Fibroblast of lung (primary cell): ENCODE data around the gene MKLN1.

Experiments used
- CTCF ChIP-seq, 2 donors: IDR thresholded peaks in 1 of 2; conservative IDR thresholded peaks in 1 of 2; 1 replicate in 1 of 2; 2 replicates in 1 of 2; pipeline ENCODE4 v1.5.1; 2011 to 2012; ENCODE audit warnings: low read length in 2 of 2, control low read depth in 1 of 2, inconsistent platforms in 1 of 2, low read depth in 1 of 2, mild to moderate bottlenecking in 1 of 2
- EZH2 ChIP-seq: IDR thresholded peaks from 2 replicates; pipeline ENCODE4 v1.5.1; 2012; ENCODE audit warnings: low read length, control low read depth, mild to moderate bottlenecking; ENCODE audit errors: missing control alignments

DNA sequence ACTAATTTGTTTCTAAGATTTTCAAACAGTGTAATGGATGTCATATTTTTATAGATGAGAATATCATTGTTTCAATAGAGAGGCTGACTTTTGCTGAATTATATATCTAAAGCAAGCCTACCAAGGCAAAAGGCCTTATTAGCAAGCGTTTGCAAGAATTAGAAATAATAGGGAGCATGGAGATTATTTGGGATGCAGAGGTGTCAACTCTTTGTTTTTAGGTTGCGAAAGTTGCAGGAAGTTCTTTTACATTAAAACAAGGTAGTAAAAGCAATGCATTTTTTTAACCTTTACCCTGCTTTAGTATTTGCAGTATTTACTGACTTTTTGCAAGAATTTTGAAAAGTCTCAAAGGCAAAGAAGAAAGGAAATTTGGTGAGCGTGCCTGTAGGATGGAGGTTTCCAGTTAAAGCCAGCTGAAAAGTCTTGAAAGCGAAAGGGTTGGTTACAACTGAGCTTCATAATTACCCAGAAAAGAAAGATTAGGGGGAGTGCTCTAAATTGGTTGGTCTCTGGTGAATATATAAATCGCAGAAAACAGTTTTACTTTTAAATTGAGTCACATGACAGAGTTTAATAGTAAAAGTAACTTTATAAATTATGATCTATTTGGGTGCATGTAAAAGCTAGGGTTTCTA, 81.6 kb downstream of the MKLN1 start:
- no peak for TF ChIP-seq EZH2
- TF ChIP-seq CTCF (conservative IDR thresholded peaks at IDR 0.05 in 1 of 2, IDR thresholded peaks at IDR 0.05 in 1 of 2; ENCODE audit: low read depth in 1 of 2, low read length in 2 of 2), result no peak
